Peyer's patch (tissue), 4 donors: ENCODE measurements around the gene JDP2. TPM values are rescaled to one million over a fixed set of nuclear protein-coding genes. Genes with fewer than 3 reads are reported as not detected.

ENCODE experiments used
- DNase-seq, 3 donors: peaks; one replicate each; pipeline ENCODE4 v3.0.0-alpha.2; 2017 to 2019
- H3K27ac ChIP-seq, 4 donors: fragments of 200-600 bp; sonication (generic); one replicate each; pipeline ENCODE4 v1.5.1; 2016 to 2019
- H3K27me3 ChIP-seq, 2 donors: fragments of 200-600 bp; sonication (generic); one replicate each; pipeline ENCODE4 v1.5.1; 2019
- H3K36me3 ChIP-seq, 3 donors: fragments of 200-600 bp; sonication (generic); one replicate each; pipeline ENCODE4 v1.5.1; 2016 to 2019
- H3K4me1 ChIP-seq, 4 donors: fragments of 200-600 bp; sonication (generic); one replicate each; pipeline ENCODE4 v1.5.1; 2016 to 2019
- H3K4me3 ChIP-seq, 4 donors: fragments of 200-600 bp; sonication (generic); 1 replicate in 3 of 4; 2 replicates in 1 of 4; pipeline ENCODE4 v1.5.1; 2016 to 2019; ENCODE audit warnings: mild to moderate bottlenecking in 1 of 4
- H3K9me3 ChIP-seq, 4 donors: fragments of 200-600 bp; sonication (generic); one replicate each; pipeline ENCODE4 v1.5.1; 2016 to 2019; ENCODE audit warnings: mild to moderate bottlenecking in 1 of 4
- CTCF ChIP-seq, 6 experiments: fragments of 450-650 bp in 4 of 6; fragments of 200-600 bp in 2 of 6; sonication (generic) in 1 of 6; IDR thresholded peaks; one replicate each; pipeline ENCODE4 v1.5.1; 2017 to 2019; ENCODE audit warnings: antibody characterized with exemption in 6 of 6, mild to moderate bottlenecking in 3 of 6, moderate library complexity in 1 of 6
- POLR2A ChIP-seq, 2 donors: fragments of 450-650 bp; IDR thresholded peaks; one replicate each; pipeline ENCODE4 v1.5.1; 2017; ENCODE audit warnings: antibody characterized with exemption in 2 of 2, mild to moderate bottlenecking in 2 of 2, moderate library complexity in 2 of 2
- total RNA-seq, 4 donors: library from RNA; depleted of rRNA; stranded (reverse); fragments of >200 nt; gene quantifications; one replicate each; pipeline ENCODE4 v1.1.0, GENCODE V29; 2016

JDP2 gene
- total RNA-seq, 4 donors from 2014 or later: 56.7 to 111 (median 67.2) TPM

DNA sequence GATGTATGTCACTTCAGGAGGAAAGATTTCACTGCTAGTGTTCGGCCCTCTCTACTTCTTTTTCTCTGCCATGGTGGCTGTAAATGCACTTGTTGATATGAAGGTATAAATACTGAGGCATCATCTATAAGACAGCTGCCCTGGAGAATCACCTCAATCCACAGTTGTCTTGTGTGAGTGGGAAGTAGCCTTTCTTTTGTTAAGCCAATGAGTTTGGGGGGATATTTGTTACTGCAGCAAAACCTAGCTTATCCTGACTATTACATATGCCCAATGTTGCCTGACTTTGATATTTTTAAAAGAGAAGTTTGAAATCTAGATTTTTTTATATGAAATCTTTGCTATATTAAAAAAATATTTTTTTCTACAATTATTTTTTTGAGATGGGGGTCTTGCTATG lies 3.3 kb upstream of the JDP2 start:
- H3K4me1 ChIP-seq: peaks cover 0 to 16% (median 3%) of the 10 kb centered on the region in 4 donors
- no peak overlapping the region for H3K4me3 ChIP-seq
- no peak for TF ChIP-seq POLR2A (IDR thresholded peaks at IDR 0.05)
- H3K27ac ChIP-seq: no peak overlapping the region
- no peaks in the 10 kb centered on the region for H3K9me3 ChIP-seq
- no peak for DNase-seq
- no peaks in the 10 kb centered on the region for H3K36me3 ChIP-seq
- no peaks in the 10 kb centered on the region for H3K27me3 ChIP-seq

DNA sequence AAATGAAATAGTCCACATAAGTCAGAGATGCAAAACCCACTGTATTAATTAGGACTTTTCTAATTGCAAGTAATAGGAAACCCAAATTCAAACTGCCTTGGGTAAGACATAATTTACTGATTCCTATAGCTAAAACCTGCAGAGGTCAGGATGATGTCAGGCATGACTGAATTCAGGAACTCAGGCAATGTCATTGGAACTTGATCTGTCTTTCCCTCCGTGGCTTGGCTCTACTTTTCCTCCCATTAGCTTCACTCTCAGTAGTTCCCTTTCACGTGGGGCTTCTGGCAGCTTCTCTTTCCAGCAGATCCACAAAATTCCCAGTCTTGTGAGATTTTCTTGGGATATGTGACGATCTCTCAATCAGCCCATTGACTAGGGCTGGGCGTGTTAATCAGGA lies 2.4 kb upstream of the JDP2 start:
- Histone ChIP-seq H3K9me3 (no peaks in the 10 kb centered on the region), H3K36me3 (no peaks in the 10 kb centered on the region), H3K4me1 (peaks cover 0 to 23% (median 4%) of the 10 kb centered on the region in 4 donors), H3K4me3 (no peak overlapping the region), H3K27me3 (no peaks in the 10 kb centered on the region), H3K27ac (peak overlapping the region in 2 of 4 donors; percentile 75 to 85)
- TF ChIP-seq CTCF (IDR thresholded peaks at IDR 0.05) (no peak), POLR2A (IDR thresholded peaks at IDR 0.05) (no peak)
- DNase-seq: no peak

GRCh38 chr14:75426332-75427125 lies 1.3 kb upstream of the JDP2 start:
- peak overlapping the region; percentile 62 to 85 (median 72) for H3K4me3 ChIP-seq
- DNase-seq: peak in 2 of 3 donors; percentile 61
- peak overlapping the region; percentile 75 to 90 (median 83) for H3K27ac ChIP-seq
- no peaks in the 10 kb centered on the region for H3K9me3 ChIP-seq
- peaks cover 0 to 34% (median 4%) of the 10 kb centered on the region in 4 donors for H3K4me1 ChIP-seq
- H3K36me3 ChIP-seq: peaks cover 0 to under 1% (median 0%) of the 10 kb centered on the region in 3 donors
- TF ChIP-seq POLR2A (IDR thresholded peaks at IDR 0.05) (no peak), CTCF (IDR thresholded peaks at IDR 0.05) (no peak)
- H3K27me3 ChIP-seq: no peaks in the 10 kb centered on the region

DNA sequence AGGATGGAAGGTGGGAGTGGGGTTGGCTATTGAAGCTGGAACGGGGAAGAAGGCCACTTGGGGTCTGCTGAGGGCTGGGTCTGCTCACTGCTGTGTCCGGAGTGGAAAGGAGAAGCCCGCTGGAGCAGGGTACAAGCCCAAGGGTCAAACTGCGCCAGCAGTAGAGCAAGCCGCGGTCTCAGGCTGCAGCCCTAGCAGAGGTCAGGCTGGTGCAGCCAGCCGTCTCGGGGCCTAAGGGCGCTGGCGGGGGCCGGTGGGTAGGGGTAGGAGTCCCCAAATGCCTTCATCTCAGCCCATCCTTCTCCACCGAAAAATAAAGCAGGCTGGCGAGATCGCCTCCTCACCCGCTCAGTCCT lies 718 bp upstream of the JDP2 start:
- Histone ChIP-seq H3K36me3 (peaks cover 0 to 6% (median 0%) of the 10 kb centered on the region in 3 donors), H3K27ac (peak overlapping the region; percentile 75 to 90 (median 83)), H3K4me1 (peaks cover 3 to 39% (median 4%) of the 10 kb centered on the region in 4 donors), H3K9me3 (no peaks in the 10 kb centered on the region), H3K27me3 (no peaks in the 10 kb centered on the region), H3K4me3 (peak overlapping the region; percentile 62 to 85 (median 72))
- TF ChIP-seq POLR2A (IDR thresholded peaks at IDR 0.05) (no peak), CTCF (IDR thresholded peaks at IDR 0.05) (no peak)
- DNase-seq: peak in 1 of 3 donors; percentile 33

GRCh38 chr14:75428230-75429104 lies 645 bp downstream of the JDP2 start:
- DNase-seq: peak in 2 of 3 donors; percentile 25 to 77
- Histone ChIP-seq H3K9me3 (no peaks in the 10 kb centered on the region), H3K27me3 (no peaks in the 10 kb centered on the region), H3K4me1 (peaks cover 4 to 44% (median 5%) of the 10 kb centered on the region in 4 donors), H3K36me3 (peaks cover 0 to 13% (median 0%) of the 10 kb centered on the region in 3 donors), H3K27ac (peak overlapping the region; percentile 78 to 87 (median 80)), H3K4me3 (peak overlapping the region; percentile 64 to 85 (median 71))
- TF ChIP-seq POLR2A (IDR thresholded peaks at IDR 0.05): no peak
- no peak for TF ChIP-seq CTCF (IDR thresholded peaks at IDR 0.05)
